Stimulated activated CD4-positive, alpha-beta T cell treated with anti-CD3 and anti-CD28 coated beads, Interleukin-1b, Interleukin-23, amount 100 ng/mL, for 24 hours (primary cell): ENCODE results near the gene KIF22.
A peak's percentile ranks its signal among the peaks of the same experiment; 100 is the strongest.

Source experiments
- DNase-seq, 4 experiments: peaks; one replicate each; pipeline ENCODE4 v3.0.0-alpha.2; 2020; ENCODE audit warnings: low read depth in 4 of 4, low spot score in 1 of 4

KIF22 gene

DNA sequence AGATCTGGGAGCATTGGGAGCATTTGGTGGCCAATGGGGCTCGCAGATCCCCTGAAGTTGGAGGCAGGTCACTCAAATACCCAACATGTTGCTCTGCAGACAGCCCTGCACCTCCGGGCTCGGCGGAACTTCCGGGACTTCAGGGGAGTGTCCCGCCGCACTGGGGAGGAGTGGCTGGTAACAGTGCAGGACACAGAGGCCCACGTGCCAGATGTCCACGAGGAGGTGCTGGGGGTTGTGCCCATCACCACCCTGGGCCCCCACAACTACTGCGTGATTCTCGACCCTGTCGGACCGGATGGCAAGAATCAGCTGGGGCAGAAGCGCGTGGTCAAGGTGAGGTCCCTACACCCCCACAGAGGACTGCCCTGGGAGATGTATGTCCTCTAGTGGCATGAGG, 46.1 kb downstream of the KIF22 start:
- DNase-seq: no peak

DNA sequence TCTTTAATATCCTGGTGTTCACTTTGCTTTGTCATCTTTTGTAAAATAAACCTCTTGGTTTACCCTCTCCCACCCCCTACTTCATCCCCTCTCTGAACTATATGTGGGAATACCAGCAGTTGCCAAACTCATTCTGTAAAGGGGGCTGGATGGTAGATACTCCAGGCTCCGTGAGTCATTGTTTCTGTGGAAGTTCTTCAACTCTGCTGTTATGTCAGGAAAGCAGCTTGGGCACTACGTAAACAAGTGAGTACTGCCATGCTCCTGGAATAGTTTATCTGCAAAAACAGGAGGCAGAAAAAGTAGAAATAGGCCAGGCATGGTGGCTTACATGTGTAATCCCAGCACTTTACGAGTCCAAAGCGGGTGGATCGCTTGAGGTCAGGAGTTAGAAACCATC, 47.3 kb downstream of the KIF22 start:
- no peak for DNase-seq

DNA sequence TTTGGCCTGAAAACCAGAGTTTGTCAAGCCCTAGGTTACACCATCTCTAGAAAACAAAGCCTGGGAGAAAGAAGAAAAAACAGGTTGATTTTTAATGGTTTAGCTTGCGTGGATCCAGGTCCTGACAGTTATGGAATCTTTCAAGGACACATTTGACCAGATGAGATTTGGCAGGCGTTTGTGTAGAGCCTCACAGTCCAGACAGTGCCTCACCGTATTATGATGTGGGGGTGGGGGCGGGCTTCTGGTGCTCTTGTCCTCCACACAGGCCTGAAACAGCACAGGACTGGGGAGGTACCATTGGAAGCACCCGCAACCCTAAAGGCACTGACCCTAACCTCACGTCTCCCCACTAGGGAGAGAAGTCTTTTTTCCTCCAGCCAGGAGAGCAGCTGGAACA, 49.3 kb downstream of the KIF22 start:
- no peak for DNase-seq

DNA sequence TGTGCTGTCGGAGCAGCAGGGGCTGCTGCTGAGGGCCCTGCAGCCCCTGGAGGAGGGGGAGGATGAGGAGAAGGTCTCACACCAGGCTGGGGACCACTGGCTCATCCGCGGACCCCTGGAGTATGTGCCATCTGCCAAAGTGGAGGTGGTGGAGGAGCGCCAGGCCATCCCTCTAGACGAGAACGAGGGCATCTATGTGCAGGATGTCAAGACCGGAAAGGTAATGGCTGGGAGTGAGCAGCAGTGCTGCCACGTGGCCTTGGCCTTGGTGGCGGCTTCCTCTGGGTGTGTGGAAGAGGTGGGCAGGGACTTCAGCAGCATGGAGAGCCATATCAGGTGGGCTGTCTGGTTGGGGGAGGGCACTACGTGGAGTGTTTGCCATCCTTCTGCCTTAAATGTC, 49.7 kb downstream of the KIF22 start:
- DNase-seq: no peak

DNA sequence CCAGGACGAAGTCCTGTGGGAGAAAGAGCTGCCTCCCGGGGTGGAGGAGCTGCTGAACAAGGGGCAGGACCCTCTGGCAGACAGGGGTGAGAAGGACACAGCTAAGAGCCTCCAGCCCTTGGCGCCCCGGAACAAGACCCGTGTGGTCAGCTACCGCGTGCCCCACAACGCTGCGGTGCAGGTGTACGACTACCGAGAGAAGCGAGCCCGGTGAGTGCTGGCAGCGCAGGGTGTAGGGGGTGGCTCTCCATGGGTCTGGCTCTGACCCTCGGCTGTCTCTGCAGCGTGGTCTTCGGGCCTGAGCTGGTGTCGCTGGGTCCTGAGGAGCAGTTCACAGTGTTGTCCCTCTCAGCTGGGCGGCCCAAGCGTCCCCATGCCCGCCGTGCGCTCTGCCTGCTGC, 51.1 kb downstream of the KIF22 start:
- DNase-seq: no peak

DNA sequence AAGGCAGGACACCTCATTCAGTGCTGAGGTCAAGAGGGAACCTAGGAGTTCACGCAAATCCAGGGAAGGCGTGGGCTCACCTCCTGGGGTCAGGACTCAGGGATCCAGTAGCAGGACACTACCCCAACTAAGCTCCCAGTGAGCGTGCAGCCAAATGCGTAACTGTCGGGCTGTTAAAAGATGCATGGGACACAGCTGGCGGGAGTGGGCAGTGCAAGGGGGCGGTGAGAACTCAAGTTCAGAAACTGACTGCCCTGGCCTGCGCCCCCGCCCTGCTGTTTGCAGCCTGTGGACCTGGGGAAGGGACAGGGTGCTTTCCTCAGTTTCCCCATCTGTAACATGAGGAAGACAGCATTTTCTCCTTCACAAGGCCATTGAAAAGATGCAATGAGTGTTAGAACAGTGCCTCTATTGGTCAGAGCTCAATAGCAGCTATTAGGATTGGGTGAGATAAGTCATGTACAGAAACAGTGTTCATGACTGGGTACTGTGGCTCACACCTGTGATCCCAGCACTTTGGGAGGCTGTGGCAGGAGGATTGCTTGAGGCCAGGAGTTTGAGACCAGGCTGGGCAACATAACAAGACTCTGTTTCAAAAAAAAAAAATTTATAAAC, 52.3 kb downstream of the KIF22 start:
- DNase-seq: no peak

DNA sequence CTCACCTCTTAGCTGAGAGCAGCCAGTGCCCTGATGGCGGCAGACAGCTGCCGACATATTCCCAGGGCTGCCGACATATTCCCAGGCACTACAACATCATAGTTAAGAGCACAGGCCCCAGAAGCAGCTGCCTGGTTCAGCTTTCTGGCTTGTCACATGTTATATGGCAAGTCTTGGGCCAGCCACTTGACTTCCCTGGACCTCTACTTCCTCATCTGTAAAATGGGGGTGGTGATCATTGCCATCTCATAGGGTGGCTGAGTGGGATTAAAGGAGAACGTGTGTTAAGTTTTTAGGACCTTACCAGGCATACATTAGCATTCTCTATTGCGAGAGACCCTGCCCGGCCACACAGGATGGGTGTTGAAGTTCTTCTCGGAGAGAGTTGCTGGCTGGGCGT, 53.4 kb downstream of the KIF22 start:
- DNase-seq: no peak

DNA sequence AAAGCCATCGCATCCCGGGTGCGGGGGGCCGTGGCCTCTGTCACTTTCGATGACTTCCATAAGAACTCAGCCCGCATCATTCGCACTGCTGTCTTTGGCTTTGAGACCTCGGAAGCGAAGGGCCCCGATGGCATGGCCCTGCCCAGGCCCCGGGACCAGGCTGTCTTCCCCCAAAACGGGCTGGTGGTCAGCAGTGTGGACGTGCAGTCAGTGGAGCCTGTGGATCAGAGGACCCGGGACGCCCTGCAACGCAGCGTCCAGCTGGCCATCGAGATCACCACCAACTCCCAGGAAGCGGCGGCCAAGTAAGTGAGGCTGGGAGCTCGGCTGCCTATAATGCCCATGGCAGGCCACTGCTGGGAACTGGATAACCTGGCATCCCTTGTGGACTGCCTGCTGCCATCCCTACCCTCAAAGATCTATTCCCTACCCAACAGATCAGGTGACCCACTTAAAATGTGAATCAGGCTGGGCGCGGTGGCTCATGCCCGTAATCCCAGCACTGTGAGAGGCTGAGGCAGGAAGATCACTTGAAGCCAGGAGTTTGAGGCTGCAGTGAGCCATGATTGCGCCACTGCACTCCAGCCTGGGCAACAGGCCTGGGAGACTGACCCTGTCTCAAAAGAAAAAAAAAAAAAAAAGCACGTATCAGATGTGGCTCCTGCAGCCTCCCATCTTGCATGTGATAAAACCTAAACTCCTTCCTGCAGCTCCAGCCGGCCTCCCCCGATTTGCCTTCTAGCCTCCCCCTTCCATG, 54.2 kb downstream of the KIF22 start:
- no peak for DNase-seq

DNA sequence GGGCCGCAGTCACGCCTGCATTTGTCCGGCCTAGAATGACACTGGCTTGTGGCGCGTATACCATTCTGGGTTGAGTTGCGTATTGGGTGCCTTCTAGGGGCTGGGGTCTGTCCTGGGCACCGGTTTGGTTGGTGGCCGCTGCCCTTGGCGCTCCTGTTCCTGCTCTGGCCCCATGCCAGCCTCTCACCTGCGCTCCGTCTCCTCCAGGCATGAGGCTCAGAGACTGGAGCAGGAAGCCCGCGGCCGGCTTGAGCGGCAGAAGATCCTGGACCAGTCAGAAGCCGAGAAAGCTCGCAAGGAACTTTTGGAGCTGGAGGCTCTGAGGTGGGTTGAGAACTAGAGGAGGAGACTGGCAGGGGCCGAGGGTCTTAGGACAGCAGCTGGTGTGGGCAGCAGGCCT, 55.1 kb downstream of the KIF22 start:
- no peak for DNase-seq

DNA sequence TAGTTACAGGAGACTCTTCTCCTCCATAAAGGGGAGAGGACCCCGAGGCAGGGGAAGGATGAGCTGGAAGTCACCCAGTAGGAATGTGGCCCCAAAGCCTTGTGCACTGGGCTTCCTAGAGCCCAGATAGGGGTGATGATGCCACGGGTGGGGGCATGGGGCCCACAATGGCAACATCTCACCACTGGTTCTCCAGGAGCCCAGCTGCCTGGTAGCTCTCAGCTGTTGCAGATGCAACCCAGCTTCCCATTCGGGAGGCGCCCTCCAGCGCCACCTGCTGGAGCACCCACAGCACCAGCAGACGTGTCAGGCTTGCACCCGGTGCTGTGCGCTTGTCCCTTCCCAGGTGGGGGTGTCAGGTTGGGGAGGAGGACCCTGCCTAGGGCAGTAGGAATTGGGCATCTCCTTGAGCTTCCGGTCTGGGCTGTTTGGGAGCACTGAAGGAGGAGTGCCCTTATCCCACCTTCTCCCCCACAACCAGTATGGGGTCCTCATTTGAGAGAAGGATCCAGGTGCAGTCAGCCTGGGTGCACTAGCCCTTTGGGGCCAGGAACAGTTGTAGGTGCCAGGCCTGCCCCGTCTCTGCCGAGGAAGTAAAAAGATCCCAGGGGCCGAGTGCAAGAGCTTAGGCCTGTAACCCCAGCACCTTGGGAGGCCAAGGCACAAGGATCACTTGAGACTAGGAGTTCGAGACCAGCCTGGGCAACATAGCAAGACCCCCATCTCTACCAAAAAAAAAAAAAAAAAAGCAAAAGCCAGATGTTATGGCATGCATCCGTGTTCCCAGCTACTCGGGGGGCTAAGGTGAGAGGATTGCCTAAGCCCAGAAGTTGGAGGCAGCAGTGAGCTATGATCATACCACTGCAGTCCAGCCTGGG, 58.1 kb downstream of the KIF22 start:
- DNase-seq: peak; percentile 64 to 76 (median 72)

DNA sequence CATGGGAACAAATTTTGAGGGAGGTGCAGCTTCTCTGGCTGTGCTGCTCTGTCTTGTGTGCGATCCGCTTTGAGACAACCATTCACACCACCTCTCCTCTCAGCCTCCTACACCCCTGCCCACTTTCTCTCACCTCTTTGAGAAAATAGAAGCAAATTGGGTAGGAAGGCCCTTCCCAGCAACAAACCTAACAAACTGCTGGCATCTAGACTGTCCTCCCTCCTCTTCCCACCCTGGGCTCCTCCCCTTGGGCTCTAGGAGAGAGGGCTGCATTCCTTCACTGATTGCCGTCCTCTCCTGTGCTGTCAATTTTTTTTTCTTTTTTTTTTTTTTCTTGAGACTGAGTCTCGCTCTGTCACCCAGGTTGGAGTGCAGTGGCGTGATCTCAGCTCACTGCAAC, 59.0 kb downstream of the KIF22 start:
- no peak for DNase-seq

DNA sequence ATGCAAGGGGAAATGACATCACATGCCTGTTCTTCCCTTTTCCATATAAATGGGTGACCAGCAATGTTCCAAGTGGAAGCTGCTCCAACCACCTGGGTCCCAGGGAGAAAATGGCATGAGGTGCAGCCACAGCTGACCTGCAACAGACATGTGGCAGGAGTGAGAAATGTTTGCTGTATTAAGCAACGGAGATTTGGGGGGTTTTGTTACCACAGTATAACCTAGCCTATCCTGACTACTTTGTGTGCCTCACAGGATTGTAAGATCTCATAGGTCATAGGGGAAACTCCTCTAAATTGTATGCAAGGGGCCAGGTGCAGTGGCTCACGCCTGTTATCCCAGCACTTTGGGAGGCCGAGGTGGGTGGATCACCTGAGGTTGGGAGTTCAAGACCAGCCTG, 60.4 kb downstream of the KIF22 start:
- DNase-seq: no peak

DNA sequence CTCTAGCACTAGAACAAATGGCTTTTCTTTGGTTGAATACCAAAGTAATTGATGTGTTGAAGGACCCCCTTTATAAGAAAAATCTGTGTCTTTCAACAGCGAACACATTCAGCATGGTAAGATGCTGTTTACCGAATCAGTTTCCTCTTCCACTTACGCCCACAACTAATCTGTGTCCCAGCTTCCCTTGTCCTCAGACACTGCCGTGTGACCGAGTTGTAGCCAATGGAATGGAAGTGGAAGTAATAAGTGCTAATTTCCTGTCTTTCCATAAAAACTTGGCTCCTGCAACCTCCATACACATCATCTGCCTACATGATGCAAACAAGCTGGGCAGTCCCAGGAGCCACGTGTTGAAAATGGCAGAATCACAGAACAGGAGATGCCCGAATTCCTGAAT, 62.1 kb downstream of the KIF22 start:
- DNase-seq: no peak

DNA sequence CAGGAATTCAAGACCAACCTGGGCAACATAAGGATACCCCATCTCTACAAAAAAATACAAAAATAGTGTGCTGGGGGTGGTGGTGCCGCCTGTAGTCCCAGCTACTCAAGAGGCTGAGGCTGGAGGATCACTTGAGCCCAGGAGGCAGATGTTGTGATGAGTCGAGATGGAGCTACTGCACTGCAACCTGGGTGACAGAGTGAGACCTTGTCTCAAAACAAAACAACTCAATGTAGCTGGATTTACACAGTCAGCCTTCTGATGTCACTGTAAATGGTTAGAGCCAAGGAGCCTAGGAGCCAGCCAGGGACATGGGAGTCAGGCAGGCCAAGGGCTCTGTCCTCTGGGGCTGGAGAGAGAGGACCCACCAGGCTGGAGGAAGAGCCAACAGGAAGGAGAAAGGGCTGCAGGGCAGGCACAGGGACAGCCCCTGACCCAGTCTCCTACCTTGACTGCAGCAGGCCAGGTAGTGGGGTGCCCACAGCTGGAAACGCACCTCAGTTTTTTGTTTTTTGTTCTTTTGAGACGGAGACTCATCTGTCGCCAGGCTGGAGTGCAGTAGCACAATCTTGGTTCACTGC, 64.1 kb downstream of the KIF22 start:
- no peak for DNase-seq
